22Rv1 (cell line): Measurements from ENCODE around the gene KRT3.

Experiments used
- CTCF ChIP-seq: fragments of 450-650 bp; IDR thresholded peaks from 2 replicates; pipeline ENCODE4 v1.5.1; 2017; ENCODE audit warnings: mild to moderate bottlenecking
- ZFX ChIP-seq: fragments of 450-650 bp; IDR thresholded peaks from 2 replicates; pipeline ENCODE4 v1.6.1; 2017; ENCODE audit warnings: antibody characterized with exemption, borderline replicate concordance

DNA sequence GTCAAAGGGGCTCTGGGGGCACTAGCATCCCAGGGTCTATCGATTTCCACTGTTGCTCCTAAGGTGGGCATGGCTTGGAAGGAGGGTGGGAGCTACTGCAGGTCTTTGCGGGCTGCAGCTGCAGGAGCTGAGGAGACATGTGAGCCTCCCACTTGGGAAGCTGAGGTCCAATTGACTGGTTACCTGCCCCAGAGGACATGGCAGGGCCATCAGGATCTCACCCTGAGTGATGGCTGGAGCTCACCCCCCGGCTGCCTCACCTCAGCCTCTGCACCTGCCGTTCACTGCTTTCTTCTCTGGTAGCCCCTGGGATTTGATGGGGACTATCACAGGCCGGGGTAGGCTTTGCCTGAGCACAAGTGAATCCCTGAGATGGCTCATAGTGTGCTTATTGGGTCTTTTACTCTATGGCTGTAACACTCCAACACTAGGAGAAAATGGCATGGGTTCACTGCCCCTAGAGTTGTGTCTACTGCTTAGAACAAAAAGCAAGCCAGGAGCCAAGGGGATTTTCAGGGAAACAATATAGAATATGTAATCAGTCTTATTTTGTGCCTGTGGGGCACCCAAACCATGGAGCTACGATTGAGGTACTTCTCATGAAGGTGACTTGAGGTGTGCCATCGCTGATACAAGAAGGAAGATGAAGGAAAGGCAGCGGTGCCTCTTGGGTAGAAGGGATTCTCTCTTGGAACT lies 21.2 kb upstream of the KRT3 start:
- TF ChIP-seq CTCF (no peak), ZFX (no peak)
